ENCODE data around the gene DIAPH2.

DIAPH2 gene

GRCh38 chrX:97030947-97031346, 346.3 kb downstream of the DIAPH2 start (continued):
- no peak for TF ChIP-seq PRDM10 (tag by site-specific recombination; IDR thresholded peaks at IDR 0.05)

- ChIA-PET POLR2A (no interaction called here), CTCF (no interaction called here)
- H3K4me1 ChIP-seq (ENCODE audit: control insufficient read depth, insufficient read depth, low read length): no peaks in the 10 kb centered on the region
- no peak overlapping the region for H3K4me3 ChIP-seq (ENCODE audit: low read depth, low read length)
- no peak overlapping the region for H3K27ac ChIP-seq (ENCODE audit: extremely low read depth, low read depth, low read length)
- no peaks in the 10 kb centered on the region for H3K36me3 ChIP-seq (ENCODE audit: control insufficient read depth in 2 of 2, insufficient read depth in 1 of 2, low read length in 2 of 2)
- H3K9me3 ChIP-seq (ENCODE audit: control insufficient read depth, insufficient read depth, low read depth, low read length): no peaks in the 10 kb centered on the region
- TF ChIP-seq ZEB2 (tag by site-specific recombination; IDR thresholded peaks at IDR 0.05) (no peak), PRDM6 (tag by site-specific recombination; IDR thresholded peaks at IDR 0.05) (peak; percentile 58; the same call in 1 of the 2 replicates)
Observed at GRCh38 chrX:97039363-97040029, 354.9 kb downstream of the DIAPH2 start.

GRCh38 chrX:97045470-97045869, 360.8 kb downstream of the DIAPH2 start:
- ChIA-PET CTCF (no interaction called here), POLR2A (no interaction called here)
- H3K4me1 ChIP-seq (ENCODE audit: control insufficient read depth, insufficient read depth, low read length): no peaks in the 10 kb centered on the region
- no peak overlapping the region for H3K4me3 ChIP-seq (ENCODE audit: low read depth, low read length)
- no peaks in the 10 kb centered on the region for H3K36me3 ChIP-seq (ENCODE audit: control insufficient read depth in 2 of 2, insufficient read depth in 1 of 2, low read length in 2 of 2)
- H3K27ac ChIP-seq (ENCODE audit: extremely low read depth, low read depth, low read length): no peak overlapping the region
- H3K9me3 ChIP-seq (ENCODE audit: control insufficient read depth, insufficient read depth, low read depth, low read length): no peaks in the 10 kb centered on the region
- no peak for TF ChIP-seq ZNF488 (tag by site-specific recombination; IDR thresholded peaks at IDR 0.05)
- no peak for TF ChIP-seq SCRT2 (tag by site-specific recombination; IDR thresholded peaks at IDR 0.05)
- TF ChIP-seq ZNF555 (tag by site-specific recombination; conservative IDR thresholded peaks at IDR 0.05): no peak
- no peak for TF ChIP-seq ZBTB17 (tag by site-specific recombination; IDR thresholded peaks at IDR 0.05)
- no peak for TF ChIP-seq ZNF214 (tag by site-specific recombination; IDR thresholded peaks at IDR 0.05; ENCODE audit: borderline replicate concordance)
- no peak for TF ChIP-seq KLF8 (tag by site-specific recombination; IDR thresholded peaks at IDR 0.05)
- TF ChIP-seq ZNF423 (tag by site-specific recombination; IDR thresholded peaks at IDR 0.05): no peak
- TF ChIP-seq ZNF747 (tag by site-specific recombination; IDR thresholded peaks at IDR 0.05): no peak
- TF ChIP-seq ZNF202 (tag by site-specific recombination; IDR thresholded peaks at IDR 0.05; ENCODE audit: borderline replicate concordance): no peak
- no peak for TF ChIP-seq ZBTB10 (tag by site-specific recombination; IDR thresholded peaks at IDR 0.05)
- TF ChIP-seq ZNF521 (tag by site-specific recombination; IDR thresholded peaks at IDR 0.05): no peak
- no peak for TF ChIP-seq ZNF354C (tag by site-specific recombination; IDR thresholded peaks at IDR 0.05; ENCODE audit: borderline replicate concordance, low read depth)
- TF ChIP-seq FEZF1 (tag by site-specific recombination; IDR thresholded peaks at IDR 0.05): no peak
- TF ChIP-seq ZBTB26 (tag by site-specific recombination; optimal IDR thresholded peaks at IDR 0.05): no peak
- TF ChIP-seq ZNF610 (tag by site-specific recombination; IDR thresholded peaks at IDR 0.05; ENCODE audit: borderline replicate concordance): no peak
- no peak for TF ChIP-seq ZNF623 (tag by site-specific recombination; IDR thresholded peaks at IDR 0.05)

Measured in HEK293 (cell line).